GM21717 (cell line): ENCODE measurements around the gene TMPRSS3.

ENCODE experiments used
- ATAC-seq: cut with Tn5 transposase; IDR thresholded peaks from one replicate; pipeline ENCODE4 v1.9.1; 2021; ENCODE audit warnings: mild to moderate bottlenecking, moderate library complexity; ENCODE audit not compliant: unreplicated experiment

The TMPRSS3 gene

DNA sequence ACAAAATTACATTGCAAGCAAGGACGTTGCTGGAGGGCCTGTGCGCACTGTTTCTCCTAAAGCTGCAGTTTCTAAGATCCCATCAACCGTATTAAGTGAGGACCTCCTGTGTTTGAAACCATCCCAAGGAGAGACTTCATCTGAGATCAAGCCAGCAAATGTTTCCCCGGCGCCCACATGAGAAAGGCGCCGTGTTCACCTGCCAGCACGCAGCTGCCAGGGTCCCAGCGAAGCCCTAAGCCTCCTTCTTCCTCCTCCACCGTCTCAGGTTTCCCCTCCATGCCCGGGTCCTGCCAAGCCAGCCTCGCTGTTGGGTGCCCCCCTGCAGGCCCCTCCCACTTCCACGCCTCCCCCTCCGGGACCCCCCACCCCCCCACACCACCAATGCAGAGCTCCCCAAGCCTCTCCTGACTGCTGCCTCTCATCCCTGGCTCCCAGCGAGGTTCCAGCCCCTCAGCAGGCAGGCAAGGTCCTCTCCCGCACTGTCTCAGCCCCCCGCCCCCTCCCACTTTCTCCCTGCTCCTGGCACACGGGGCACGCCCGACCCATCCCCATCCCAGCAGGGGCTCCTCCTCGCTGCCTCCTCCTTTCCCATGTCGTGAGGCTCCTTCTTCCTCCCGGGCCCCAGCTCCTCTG lies 20.9 kb downstream of the TMPRSS3 start:
- ATAC-seq, result no peak

- ATAC-seq, result no peak
Observed at GRCh38 chr21:42374457-42374856, 21.4 kb downstream of the TMPRSS3 start.

GRCh38 chr21:42373908-42374455 lies 21.9 kb downstream of the TMPRSS3 start:
- ATAC-seq, result no peak

DNA sequence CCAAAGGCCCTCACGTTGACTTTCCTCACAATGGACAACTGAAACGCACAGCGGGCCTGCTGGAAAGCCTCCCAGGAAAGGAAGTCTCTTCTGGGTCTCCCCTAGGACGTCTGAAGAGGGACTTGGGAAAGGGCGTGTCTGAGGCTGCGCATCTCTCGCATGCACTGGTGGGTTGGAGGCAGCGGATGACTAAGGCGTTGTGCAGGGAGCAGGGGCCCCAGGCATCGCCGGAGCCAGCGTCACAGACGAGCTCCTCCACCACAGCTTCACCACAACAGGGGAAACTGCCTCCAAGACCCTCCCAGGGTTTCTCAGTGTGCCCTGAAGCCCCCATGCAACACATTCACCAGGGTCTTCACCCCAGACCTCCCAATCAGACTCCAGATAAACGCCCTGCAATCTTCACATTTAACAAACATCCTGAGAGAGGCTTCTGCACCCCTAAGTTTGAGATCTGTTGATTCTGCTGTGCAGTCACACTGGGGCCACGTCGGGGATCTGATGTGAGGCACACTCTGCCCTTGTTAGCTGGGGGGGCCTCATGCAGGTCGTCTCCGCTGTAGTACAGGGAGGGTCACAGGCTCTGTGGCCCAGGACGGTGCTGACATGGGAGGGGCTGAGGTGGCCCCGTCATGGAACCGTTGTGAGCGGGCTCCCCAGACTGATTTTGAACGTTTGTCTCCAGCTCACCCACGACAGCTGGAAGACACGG lies 22.5 kb downstream of the TMPRSS3 start:
- ATAC-seq, result no peak

GRCh38 chr21:42370894-42371654 lies 24.8 kb downstream of the TMPRSS3 start:
- no peak for ATAC-seq

GRCh38 chr21:42369821-42370220 lies 26.0 kb downstream of the TMPRSS3 start:
- ATAC-seq, result no peak

DNA sequence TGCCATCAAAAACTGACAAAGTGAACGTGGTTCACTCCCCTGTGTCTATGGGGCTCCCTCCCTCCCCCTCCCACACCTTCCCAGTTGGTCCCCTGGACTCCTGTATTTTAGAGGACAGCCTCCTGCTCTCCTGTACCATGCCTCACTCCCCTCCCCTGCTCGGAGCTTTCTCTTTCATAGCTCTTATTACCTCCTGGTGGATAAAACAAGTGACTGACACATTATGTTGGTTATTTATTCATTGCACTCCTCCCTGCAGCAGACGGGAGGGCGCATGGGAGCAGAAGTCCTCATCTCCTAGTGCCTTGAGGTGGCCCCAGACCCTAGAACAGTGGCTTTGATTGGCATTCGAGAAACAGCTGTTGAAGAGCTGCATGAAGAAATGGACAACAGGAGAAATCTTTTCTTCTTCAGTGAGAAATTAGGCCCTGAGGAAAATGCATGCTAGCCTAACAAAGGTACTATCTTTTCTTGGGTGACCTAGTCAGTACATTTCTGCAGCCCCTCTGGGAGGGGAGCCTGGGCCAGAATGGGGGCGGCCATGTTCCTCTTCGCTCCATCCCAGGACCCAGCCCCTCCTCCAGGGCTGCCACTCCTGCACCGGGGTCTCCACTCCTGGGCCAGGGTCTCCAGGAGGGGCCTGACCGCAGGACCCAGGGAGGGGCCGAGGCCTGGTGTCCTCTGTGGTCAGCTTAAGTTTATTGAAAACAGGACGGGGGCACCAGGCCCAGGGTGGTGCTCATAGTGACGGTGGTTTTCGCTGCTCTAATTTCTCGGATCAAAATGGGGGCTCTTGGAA lies 28.3 kb downstream of the TMPRSS3 start:
- ATAC-seq, result no peak

GRCh38 chr21:42366292-42367010 lies 29.4 kb downstream of the TMPRSS3 start, which contains the start of gene TFF1:
TFF1 (minus strand) TSS chr21:42366535; CDS start chr21:42366495, 40 bp downstream.
- no peak for ATAC-seq

- ATAC-seq, result no peak
Observed at GRCh38 chr21:42365770-42366169, 30.1 kb downstream of the TMPRSS3 start.

DNA sequence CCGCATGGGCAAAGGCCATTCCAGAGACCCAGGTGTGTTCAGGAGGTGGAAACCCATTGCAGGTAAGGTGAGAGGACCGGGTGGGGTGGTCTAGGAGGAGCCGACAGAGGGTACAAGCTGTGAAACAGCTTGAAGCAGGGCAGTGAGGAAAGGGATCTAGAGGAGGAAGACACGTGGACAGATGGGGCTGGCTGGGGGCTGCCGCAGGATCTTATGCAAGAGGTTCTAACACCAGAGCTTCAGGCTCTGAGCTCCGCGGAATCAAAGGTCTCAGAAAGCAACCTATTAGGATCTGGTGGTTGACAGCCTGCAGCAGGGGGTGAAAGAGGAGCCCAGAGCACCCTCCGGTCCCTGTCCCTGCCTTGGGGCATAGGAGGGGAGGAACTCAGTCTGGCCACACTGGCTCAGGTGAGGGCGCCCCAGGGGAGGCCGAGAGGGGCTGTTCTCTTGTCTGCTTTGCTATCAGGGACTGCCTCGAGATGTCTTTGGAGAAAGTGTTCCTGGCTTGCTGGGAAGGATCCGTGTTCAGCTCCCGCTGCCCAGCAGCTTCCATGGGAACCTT lies 31.5 kb downstream of the TMPRSS3 start:
- no peak for ATAC-seq

DNA sequence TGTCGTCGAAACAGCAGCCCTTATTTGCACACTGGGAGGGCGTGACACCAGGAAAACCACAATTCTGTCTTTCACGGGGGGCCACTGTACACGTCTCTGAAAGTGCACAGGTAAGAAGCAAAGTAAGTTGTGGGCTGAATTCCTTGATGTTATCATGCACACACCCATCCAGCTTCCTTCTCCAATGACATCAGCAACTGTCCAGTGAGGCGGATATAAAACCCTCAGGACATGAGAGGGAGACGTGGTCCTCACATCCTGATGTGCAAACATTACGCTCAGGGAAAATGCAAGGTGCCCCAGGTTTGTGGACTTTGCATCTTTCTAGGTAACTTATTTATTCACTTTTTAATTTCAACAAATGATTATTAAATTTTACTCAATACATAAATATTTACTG lies 32.5 kb downstream of the TMPRSS3 start:
- ATAC-seq, result no peak

DNA sequence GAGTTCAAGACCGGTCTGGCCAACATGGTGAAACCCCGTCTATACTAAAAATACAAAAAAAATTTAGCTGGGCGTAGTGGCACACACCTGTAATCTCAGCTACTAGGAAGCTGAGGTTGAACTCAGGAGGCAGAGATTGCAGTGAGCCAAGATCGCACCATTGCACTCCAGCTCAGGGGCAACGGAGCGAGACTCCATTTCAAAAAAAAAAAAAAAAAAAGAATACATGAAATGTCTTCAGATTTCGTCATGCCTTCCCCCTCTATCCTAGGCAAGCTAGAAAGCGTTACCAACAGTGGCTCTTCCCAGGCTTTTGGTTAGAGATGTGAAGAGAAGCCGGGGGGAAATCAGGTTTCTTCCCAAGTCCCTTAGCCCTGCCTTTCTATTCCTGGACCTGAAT lies 33.2 kb downstream of the TMPRSS3 start:
- no peak for ATAC-seq

DNA sequence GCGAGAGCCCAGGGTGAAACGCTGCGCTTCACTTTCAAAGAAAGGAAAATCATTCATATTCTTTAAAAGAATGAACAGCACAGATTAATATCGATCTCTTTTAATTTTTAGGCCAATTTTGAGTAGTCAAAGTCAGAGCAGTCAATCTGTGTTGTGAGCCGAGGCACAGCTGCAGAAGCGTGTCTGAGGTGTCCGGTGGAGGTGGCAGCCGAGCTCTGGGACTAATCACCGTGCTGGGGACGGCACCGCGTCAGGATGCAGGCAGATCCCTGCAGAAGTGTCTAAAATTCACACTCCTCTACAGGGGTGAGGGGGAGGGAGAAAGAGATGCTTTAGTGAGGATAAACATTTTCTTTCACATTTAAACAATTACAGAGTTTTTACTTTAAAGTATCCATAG lies 33.7 kb downstream of the TMPRSS3 start:
- no peak for ATAC-seq

- ATAC-seq, result no peak
Observed at GRCh38 chr21:42361286-42361685, 34.6 kb downstream of the TMPRSS3 start.

GRCh38 chr21:42360317-42360716 lies 35.5 kb downstream of the TMPRSS3 start:
- ATAC-seq, result no peak

DNA sequence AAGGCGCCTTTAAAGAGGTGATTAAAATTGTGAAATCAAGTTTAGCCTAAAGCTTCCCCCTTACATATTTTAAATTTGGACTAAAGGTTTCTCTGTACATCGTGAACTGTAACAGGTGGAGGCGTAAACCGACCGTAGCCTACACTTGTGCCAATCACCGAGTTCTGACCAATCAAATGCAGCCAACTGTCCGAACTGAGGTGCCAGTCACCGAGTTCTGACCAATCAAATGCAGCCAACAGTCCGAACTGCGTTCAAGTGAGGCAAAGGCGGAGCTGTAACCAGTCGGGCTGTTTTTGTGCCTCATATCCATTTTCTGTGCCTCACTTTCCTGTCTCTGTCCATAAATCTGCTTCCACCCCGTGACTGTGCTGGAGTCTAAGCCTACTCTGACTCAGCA lies 36.9 kb downstream of the TMPRSS3 start:
- no peak for ATAC-seq

DNA sequence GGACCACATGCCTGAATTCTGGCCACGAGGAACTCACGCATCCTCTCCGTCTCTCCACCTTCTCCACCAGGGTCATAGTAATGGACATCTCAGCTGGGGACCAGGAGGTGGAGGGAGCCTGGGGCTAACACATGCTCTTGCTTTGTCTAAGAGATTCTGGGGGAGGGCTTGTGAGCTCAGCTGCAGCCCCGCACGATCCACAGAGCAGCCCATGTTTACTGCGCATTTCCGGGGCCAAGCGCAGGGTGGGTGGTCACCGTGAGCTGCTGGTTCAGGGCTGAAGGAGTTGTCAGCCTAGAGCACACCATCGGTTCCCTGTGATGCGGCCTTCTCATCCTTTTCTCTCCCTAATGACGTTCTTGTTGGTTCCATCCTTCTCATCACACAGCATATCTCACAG lies 37.6 kb downstream of the TMPRSS3 start:
- no peak for ATAC-seq

DNA sequence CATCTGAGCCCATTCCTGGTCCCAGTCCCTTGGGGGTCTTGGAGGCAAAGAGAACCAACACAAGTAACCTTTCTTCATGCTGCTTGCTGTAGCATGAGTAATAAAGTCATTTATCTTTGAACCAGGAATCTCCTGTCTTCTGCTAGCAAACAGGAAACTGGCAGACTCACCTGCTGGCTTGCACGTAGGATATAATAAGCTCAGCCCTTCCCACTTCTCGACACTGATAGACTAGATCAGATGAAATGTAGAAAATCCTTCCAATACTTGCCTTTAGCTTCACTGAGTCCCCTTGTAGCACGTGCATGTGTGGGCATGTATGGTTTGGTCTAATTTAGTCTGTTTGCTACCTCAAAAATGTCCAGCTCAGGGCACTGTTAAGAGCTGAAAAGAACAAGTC lies 38.5 kb downstream of the TMPRSS3 start:
- no peak for ATAC-seq

DNA sequence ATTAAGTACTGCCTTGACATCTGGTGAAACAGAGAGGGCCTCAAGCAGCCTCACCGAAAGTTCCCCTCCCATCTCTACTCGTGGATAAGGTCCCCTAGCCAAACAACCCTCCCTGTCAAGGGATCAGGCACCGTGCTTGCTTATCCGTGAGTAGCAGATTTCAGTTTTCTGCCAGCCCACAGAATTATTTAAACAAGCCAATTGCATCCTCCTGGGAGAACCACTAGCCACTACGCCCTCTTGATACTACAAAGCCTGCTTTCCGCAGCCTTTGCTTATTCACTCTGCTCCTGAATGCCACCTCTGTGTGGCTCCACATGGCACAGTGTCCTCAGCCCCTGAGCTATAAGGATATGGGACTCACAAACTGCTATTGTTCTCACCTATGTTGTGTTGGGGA lies 39.2 kb downstream of the TMPRSS3 start:
- ATAC-seq, result no peak

GRCh38 chr21:42356046-42356445 lies 39.8 kb downstream of the TMPRSS3 start:
- no peak for ATAC-seq
